ENCODE measurements around the gene RASSF1. TPM values are rescaled to one million over a fixed set of nuclear protein-coding genes. Genes with fewer than 3 reads are reported as not detected.

RASSF1 gene
- total and polyA plus RNA-seq, 2 of the 8 experiments (the other 6 are each of a cell fraction or from before 2014, with no cell fraction given), result 10.3 to 15.7 TPM

- TF ChIP-seq TBP (IDR thresholded peaks at IDR 0.05; ENCODE audit: low read depth, low read length) (no peak), GTF2F1 (IDR thresholded peaks at IDR 0.05; ENCODE audit: borderline replicate concordance, low read depth, low read length) (no peak), HDAC6 (IDR thresholded peaks at IDR 0.05; ENCODE audit: low read depth, low read length) (no peak)
Measured at GRCh38 chr3:50318163-50318562, 22.5 kb downstream of the RASSF1 start (continued).

All from H1 (cell line).